Vagina (tissue), 2 donors: ENCODE measurements around the gene MR1.

Source experiments
- POLR2A ChIP-seq, 2 donors: fragments of 450-650 bp; IDR thresholded peaks; one replicate each; pipeline ENCODE4 v1.6.1; 2017; ENCODE audit warnings: antibody characterized with exemption in 2 of 2, mild to moderate bottlenecking in 2 of 2, moderate library complexity in 2 of 2
- TF ChIP-seq, protein P1 (sequence below), 3 experiments: fragments of 450-650 bp in 2 of 3; fragments of 200-600 bp in 1 of 3; sonication (generic) in 1 of 3; IDR thresholded peaks; one replicate each; pipeline ENCODE4 v1.5.1; 2017 to 2019; ENCODE audit warnings: antibody characterized with exemption in 3 of 3, mild to moderate bottlenecking in 2 of 3, moderate library complexity in 2 of 3

- no peak for TF ChIP-seq POLR2A (IDR thresholded peaks at IDR 0.05)
- TF ChIP-seq, protein P1, sequence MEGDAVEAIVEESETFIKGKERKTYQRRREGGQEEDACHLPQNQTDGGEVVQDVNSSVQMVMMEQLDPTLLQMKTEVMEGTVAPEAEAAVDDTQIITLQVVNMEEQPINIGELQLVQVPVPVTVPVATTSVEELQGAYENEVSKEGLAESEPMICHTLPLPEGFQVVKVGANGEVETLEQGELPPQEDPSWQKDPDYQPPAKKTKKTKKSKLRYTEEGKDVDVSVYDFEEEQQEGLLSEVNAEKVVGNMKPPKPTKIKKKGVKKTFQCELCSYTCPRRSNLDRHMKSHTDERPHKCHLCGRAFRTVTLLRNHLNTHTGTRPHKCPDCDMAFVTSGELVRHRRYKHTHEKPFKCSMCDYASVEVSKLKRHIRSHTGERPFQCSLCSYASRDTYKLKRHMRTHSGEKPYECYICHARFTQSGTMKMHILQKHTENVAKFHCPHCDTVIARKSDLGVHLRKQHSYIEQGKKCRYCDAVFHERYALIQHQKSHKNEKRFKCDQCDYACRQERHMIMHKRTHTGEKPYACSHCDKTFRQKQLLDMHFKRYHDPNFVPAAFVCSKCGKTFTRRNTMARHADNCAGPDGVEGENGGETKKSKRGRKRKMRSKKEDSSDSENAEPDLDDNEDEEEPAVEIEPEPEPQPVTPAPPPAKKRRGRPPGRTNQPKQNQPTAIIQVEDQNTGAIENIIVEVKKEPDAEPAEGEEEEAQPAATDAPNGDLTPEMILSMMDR (IDR thresholded peaks at IDR 0.05) = no peak
These were observed 5.6 kb upstream of the MR1 start for GRCh38 chr1:181028196-181028595.
